HG03045 (cell line): ENCODE measurements around the gene PRIMA1.

ENCODE experiments used
- ATAC-seq: cut with Tn5 transposase; IDR thresholded peaks from one replicate; pipeline ENCODE4 v1.9.1; 2021; ENCODE audit warnings: mild to moderate bottlenecking, moderate library complexity; ENCODE audit not compliant: unreplicated experiment

Gene PRIMA1

GRCh38 chr14:93797071-93797470 lies 8.8 kb upstream of the PRIMA1 start:
- ATAC-seq = no peak

GRCh38 chr14:93794756-93795155 lies 6.5 kb upstream of the PRIMA1 start:
- no peak for ATAC-seq

GRCh38 chr14:93793555-93794324 lies 5.5 kb upstream of the PRIMA1 start:
- ATAC-seq = no peak

GRCh38 chr14:93792391-93792790 lies 4.1 kb upstream of the PRIMA1 start:
- no peak for ATAC-seq

- no peak for ATAC-seq
Observed at GRCh38 chr14:93790966-93791365, 2.7 kb upstream of the PRIMA1 start.

- no peak for ATAC-seq
Observed at GRCh38 chr14:93789228-93790130, 1.2 kb upstream of the PRIMA1 start.

GRCh38 chr14:93788543-93789227 lies 400 bp upstream of the PRIMA1 start:
- ATAC-seq = no peak

- no peak for ATAC-seq
Observed at GRCh38 chr14:93787465-93788292, 606 bp downstream of the PRIMA1 start.

GRCh38 chr14:93785423-93785822 lies 2.9 kb downstream of the PRIMA1 start:
- ATAC-seq = no peak

- no peak for ATAC-seq
Observed at GRCh38 chr14:93784878-93785277, 3.4 kb downstream of the PRIMA1 start.

GRCh38 chr14:93780813-93781400 lies 7.4 kb downstream of the PRIMA1 start:
- ATAC-seq = no peak

- ATAC-seq = no peak
Observed at GRCh38 chr14:93778856-93779629, 9.2 kb downstream of the PRIMA1 start.

- no peak for ATAC-seq
Observed at GRCh38 chr14:93778453-93778852, 9.8 kb downstream of the PRIMA1 start.

- no peak for ATAC-seq
Observed at GRCh38 chr14:93775744-93776143, 12.5 kb downstream of the PRIMA1 start.

- no peak for ATAC-seq
Observed at GRCh38 chr14:93775158-93775557, 13.1 kb downstream of the PRIMA1 start.

GRCh38 chr14:93772263-93772662 lies 16.0 kb downstream of the PRIMA1 start:
- no peak for ATAC-seq

GRCh38 chr14:93765970-93766369 lies 22.3 kb downstream of the PRIMA1 start:
- no peak for ATAC-seq

- ATAC-seq = no peak
Observed at GRCh38 chr14:93765155-93765554, 23.1 kb downstream of the PRIMA1 start.

GRCh38 chr14:93764211-93764659 lies 24.1 kb downstream of the PRIMA1 start:
- no peak for ATAC-seq
